Naive thymus-derived CD4-positive, alpha-beta T cell (primary cell): ENCODE data around the gene ASAP2. TPM values are rescaled to one million over a fixed set of nuclear protein-coding genes. Genes with fewer than 3 reads are reported as not detected.

Source experiments
- ATAC-seq: fragments of 150-1000 bp; cut with Tn5 transposase; 2 replicates; pipeline ENCODE4 v1.10.0; 2021; ENCODE audit warnings: mild to moderate bottlenecking, moderate library complexity
- CTCF ChIA-PET: fragments of 350-600 bp; sonication (Branson Sonifier 250); formaldehyde crosslinking; loops from one replicate; lab custom pipeline; 2021; ENCODE audit warnings: antibody characterized with exemption; lab: Charles Lee
- POLR2A ChIA-PET: fragments of 350-600 bp; sonication (Branson Sonifier 250); formaldehyde crosslinking; loops from one replicate; lab custom pipeline; 2021; ENCODE audit warnings: antibody characterized with exemption, inconsistent platforms; lab: Charles Lee
- DNase-seq, 9 donors: peaks; one replicate each; pipeline versions ENCODE4 v3.0.0 to v3.0.0-alpha.2; 2020 to 2022; ENCODE audit warnings: mixed read lengths in 1 of 9
- H3K27ac ChIP-seq: one replicate; pipeline ENCODE4 v1.7.0; 2013; ENCODE audit warnings: mild to moderate bottlenecking, low read depth, low read length, moderate library complexity
- H3K27me3 ChIP-seq, 2 donors: one replicate each; pipeline ENCODE4 v1.7.0; 2013; ENCODE audit warnings: low read length in 2 of 2, mild to moderate bottlenecking in 2 of 2, moderate library complexity in 2 of 2; ENCODE audit not compliant: control insufficient read depth in 2 of 2, insufficient read depth in 2 of 2
- H3K36me3 ChIP-seq, 3 experiments: 1 replicate in 2 of 3; 2 replicates in 1 of 3; pipeline ENCODE4 v1.7.0; 2013; ENCODE audit warnings: low read length in 3 of 3, mild to moderate bottlenecking in 3 of 3, moderate library complexity in 1 of 3; ENCODE audit not compliant: insufficient read depth in 3 of 3, control insufficient read depth in 2 of 3
- H3K4me1 ChIP-seq, 2 donors: one replicate each; pipeline ENCODE4 v1.7.0; 2013; ENCODE audit warnings: low read length in 2 of 2, mild to moderate bottlenecking in 2 of 2, moderate library complexity in 1 of 2; ENCODE audit not compliant: control insufficient read depth in 2 of 2, insufficient read depth in 2 of 2
- H3K4me3 ChIP-seq: 2 replicates; pipeline ENCODE4 v1.7.0; 2013; ENCODE audit warnings: mild to moderate bottlenecking, low read length
- H3K9me3 ChIP-seq, 3 experiments: 1 replicate in 2 of 3; 2 replicates in 1 of 3; pipeline ENCODE4 v1.7.0; 2013; ENCODE audit warnings: low read length in 3 of 3; ENCODE audit not compliant: control insufficient read depth in 2 of 3
- H3K27ac Mint-ChIP-seq, 9 donors: one replicate each; pipeline ENCODE4 v1.8.0; 2020 to 2022; ENCODE audit warnings: mixed read lengths in 9 of 9, mild to moderate bottlenecking in 8 of 9, moderate library complexity in 5 of 9, inconsistent platforms in 2 of 9
- H3K27me3 Mint-ChIP-seq, 5 donors: one replicate each; pipeline ENCODE4 v1.8.0; 2021 to 2022; ENCODE audit warnings: mixed read lengths in 5 of 5, mild to moderate bottlenecking in 1 of 5
- H3K36me3 Mint-ChIP-seq, 5 donors: one replicate each; pipeline ENCODE4 v1.8.0; 2020 to 2022; ENCODE audit warnings: mixed read lengths in 5 of 5, mild to moderate bottlenecking in 3 of 5, inconsistent platforms in 1 of 5
- H3K4me1 Mint-ChIP-seq, 7 donors: one replicate each; pipeline ENCODE4 v1.8.0; 2020 to 2022; ENCODE audit warnings: mixed read lengths in 7 of 7, mild to moderate bottlenecking in 3 of 7, inconsistent platforms in 1 of 7
- H3K4me3 Mint-ChIP-seq, 10 donors: one replicate each; pipeline ENCODE4 v1.8.0; 2020 to 2022; ENCODE audit warnings: mild to moderate bottlenecking in 10 of 10, mixed read lengths in 10 of 10, moderate library complexity in 6 of 10, inconsistent platforms in 2 of 10
- H3K9me3 Mint-ChIP-seq, 11 donors: one replicate each; pipeline ENCODE4 v1.8.0; 2020 to 2022; ENCODE audit warnings: mixed read lengths in 11 of 11, mild to moderate bottlenecking in 4 of 11, inconsistent platforms in 1 of 11, moderate library complexity in 1 of 11
- intact Hi-C, 2 donors: fragments of 100-400 bp; cut with micrococcal nuclease; formaldehyde crosslinking; loops; one replicate each; pipeline ENCODE4 v1.15.1; 2023
- polyA plus RNA-seq, 2 donors: library from polyadenylated mRNA; unstranded; fragments of 300-500 nt; fragmentation: Illumina TruSeq; gene quantifications; one replicate each; pipeline ENCODE4 v1.2.3, GENCODE V29; 2021
- total RNA-seq, 6 experiments: library from RNA in 5 of 6; stranded (reverse) in 5 of 6; gene quantifications; 1 replicate in 5 of 6; 2 replicates in 1 of 6; pipeline ENCODE4 v1.2.3 and lab custom pipeline; 2021 to 2026

The ASAP2 gene
- total and polyA plus RNA-seq, 7 experiments from 2014 or later: 0.10 to 1.2 (median 0.45) TPM; not detected in 4

- H3K36me3 ChIP-seq: no peaks in the 10 kb centered on the region
- no peak overlapping the region for H3K27ac ChIP-seq
- Mint-ChIP-seq H3K27me3 (peaks cover 0 to 9% (median 3%) of the 10 kb centered on the region in 5 donors), H3K4me3 (no peak overlapping the region), H3K36me3 (no peaks in the 10 kb centered on the region), H3K4me1 (peaks cover 0 to 1% (median 0%) of the 10 kb centered on the region in 7 donors), H3K27ac (no peak overlapping the region), H3K9me3 (no peaks in the 10 kb centered on the region)
- ATAC-seq (no peak), DNase-seq (no peak)
- intact Hi-C loops: no loop called here
- POLR2A ChIA-PET: no interaction called here
- no peaks in the 10 kb centered on the region for H3K27me3 ChIP-seq
- CTCF ChIA-PET: interaction anchor here (1.0 kb wide), 1 partner anchor 8 kb away, joined by 3 read pairs; no protein-coding TSS in a partner anchor
- no peaks in the 10 kb centered on the region for H3K9me3 ChIP-seq
- H3K4me1 ChIP-seq: no peaks in the 10 kb centered on the region
- no peak overlapping the region for H3K4me3 ChIP-seq
Observed at GRCh38 chr2:9240745-9241144, 34.1 kb downstream of the ASAP2 start.

GRCh38 chr2:9241233-9241632, 34.6 kb downstream of the ASAP2 start:
- Mint-ChIP-seq H3K4me1 (peaks cover 0 to 1% (median 0%) of the 10 kb centered on the region in 7 donors), H3K27me3 (peaks cover 0 to 9% (median 3%) of the 10 kb centered on the region in 5 donors), H3K27ac (no peak overlapping the region), H3K9me3 (no peaks in the 10 kb centered on the region), H3K4me3 (no peak overlapping the region), H3K36me3 (no peaks in the 10 kb centered on the region)
- no peaks in the 10 kb centered on the region for H3K27me3 ChIP-seq
- H3K9me3 ChIP-seq: no peaks in the 10 kb centered on the region
- no peak for DNase-seq
- ChIA-PET CTCF (interaction anchor here (1.0 kb wide), 1 partner anchor 9 kb away, joined by 3 read pairs; no protein-coding TSS in a partner anchor), POLR2A (no interaction called here)
- no peak overlapping the region for H3K27ac ChIP-seq
- no peak overlapping the region for H3K4me3 ChIP-seq
- intact Hi-C loops: no loop called here
- H3K36me3 ChIP-seq: no peaks in the 10 kb centered on the region
- ATAC-seq: no peak
- H3K4me1 ChIP-seq: no peaks in the 10 kb centered on the region

- no peak for ATAC-seq
- no peak overlapping the region for H3K27ac Mint-ChIP-seq
- Histone ChIP-seq H3K36me3 (no peaks in the 10 kb centered on the region), H3K27ac (no peak overlapping the region), H3K9me3 (no peaks in the 10 kb centered on the region), H3K4me1 (no peaks in the 10 kb centered on the region), H3K27me3 (no peaks in the 10 kb centered on the region), H3K4me3 (no peak overlapping the region)
- ChIA-PET CTCF (no interaction called here), POLR2A (no interaction called here)
- peaks cover 0 to 7% (median 5%) of the 10 kb centered on the region in 5 donors for H3K27me3 Mint-ChIP-seq
- intact Hi-C loops: no loop called here
- no peak for DNase-seq
- no peaks in the 10 kb centered on the region for H3K9me3 Mint-ChIP-seq
- H3K36me3 Mint-ChIP-seq: no peaks in the 10 kb centered on the region
- no peak overlapping the region for H3K4me3 Mint-ChIP-seq
- H3K4me1 Mint-ChIP-seq: peaks cover 0 to 1% (median 0%) of the 10 kb centered on the region in 7 donors
Observed at GRCh38 chr2:9243357-9243756, 36.7 kb downstream of the ASAP2 start.

GRCh38 chr2:9244985-9245544, 38.5 kb downstream of the ASAP2 start:
- ChIA-PET POLR2A (no interaction called here), CTCF (no interaction called here)
- H3K27ac Mint-ChIP-seq: no peak overlapping the region
- Histone ChIP-seq H3K36me3 (no peaks in the 10 kb centered on the region), H3K27me3 (no peaks in the 10 kb centered on the region), H3K27ac (no peak overlapping the region), H3K4me1 (no peaks in the 10 kb centered on the region), H3K4me3 (no peak overlapping the region), H3K9me3 (no peaks in the 10 kb centered on the region)
- H3K4me3 Mint-ChIP-seq: no peak overlapping the region
- no peaks in the 10 kb centered on the region for H3K36me3 Mint-ChIP-seq
- peaks cover 1 to 10% (median 2%) of the 10 kb centered on the region in 5 donors for H3K27me3 Mint-ChIP-seq
- intact Hi-C loops: no loop called here
- DNase-seq: no peak
- H3K9me3 Mint-ChIP-seq: no peaks in the 10 kb centered on the region
- H3K4me1 Mint-ChIP-seq: no peaks in the 10 kb centered on the region
- ATAC-seq: no peak

GRCh38 chr2:9247177-9247576, 40.6 kb downstream of the ASAP2 start:
- H3K9me3 Mint-ChIP-seq: no peaks in the 10 kb centered on the region
- intact Hi-C loops: no loop called here
- POLR2A ChIA-PET: no interaction called here
- ATAC-seq (no peak), DNase-seq (no peak)
- no peak overlapping the region for H3K27ac Mint-ChIP-seq
- H3K27me3 Mint-ChIP-seq: peaks cover 0 to 22% (median 8%) of the 10 kb centered on the region in 5 donors
- H3K36me3 Mint-ChIP-seq: no peaks in the 10 kb centered on the region
- no peaks in the 10 kb centered on the region for H3K36me3 ChIP-seq
- H3K27me3 ChIP-seq: no peaks in the 10 kb centered on the region
- H3K4me3 ChIP-seq: no peak overlapping the region
- CTCF ChIA-PET: no interaction called here
- H3K4me3 Mint-ChIP-seq: no peak overlapping the region
- H3K9me3 ChIP-seq: no peaks in the 10 kb centered on the region
- no peaks in the 10 kb centered on the region for H3K4me1 Mint-ChIP-seq
- H3K27ac ChIP-seq: no peak overlapping the region
- no peaks in the 10 kb centered on the region for H3K4me1 ChIP-seq

GRCh38 chr2:9247786-9248185, 41.2 kb downstream of the ASAP2 start:
- Histone ChIP-seq H3K36me3 (no peaks in the 10 kb centered on the region), H3K4me3 (no peak overlapping the region), H3K4me1 (no peaks in the 10 kb centered on the region), H3K27me3 (no peaks in the 10 kb centered on the region), H3K9me3 (no peaks in the 10 kb centered on the region), H3K27ac (no peak overlapping the region)
- H3K9me3 Mint-ChIP-seq: no peaks in the 10 kb centered on the region
- intact Hi-C loops: no loop called here
- H3K4me1 Mint-ChIP-seq: no peaks in the 10 kb centered on the region
- H3K36me3 Mint-ChIP-seq: no peaks in the 10 kb centered on the region
- DNase-seq: no peak
- H3K27ac Mint-ChIP-seq: no peak overlapping the region
- CTCF ChIA-PET: no interaction called here
- no peak for ATAC-seq
- peaks cover 0 to 23% (median 8%) of the 10 kb centered on the region in 5 donors for H3K27me3 Mint-ChIP-seq
- POLR2A ChIA-PET: no interaction called here
- no peak overlapping the region for H3K4me3 Mint-ChIP-seq

GRCh38 chr2:9248363-9248762, 41.8 kb downstream of the ASAP2 start:
- Mint-ChIP-seq H3K4me3 (no peak overlapping the region), H3K27me3 (peaks cover 0 to 23% (median 8%) of the 10 kb centered on the region in 5 donors), H3K27ac (no peak overlapping the region), H3K36me3 (no peaks in the 10 kb centered on the region), H3K4me1 (no peaks in the 10 kb centered on the region), H3K9me3 (no peaks in the 10 kb centered on the region)
- ChIA-PET POLR2A (no interaction called here), CTCF (no interaction called here)
- Histone ChIP-seq H3K4me3 (no peak overlapping the region), H3K4me1 (no peaks in the 10 kb centered on the region), H3K27ac (no peak overlapping the region), H3K9me3 (no peaks in the 10 kb centered on the region), H3K36me3 (no peaks in the 10 kb centered on the region), H3K27me3 (no peaks in the 10 kb centered on the region)
- no peak for ATAC-seq
- intact Hi-C loops: no loop called here
- no peak for DNase-seq
